Colon (tissue), 2 donors: Measurements from ENCODE around the gene DMAC2.
"Not testable (repeated sequence)": the region's sequence is repeated elsewhere in the genome, so short reads cannot be mapped to it uniquely, and the experiment has no call there.

Experiments used
- FAIRE-seq: peaks from 2 replicates; lab custom pipeline; 2012; peaks lifted over from hg19 to GRCh38; lab: Jason Lieb, UNC
- donor health status: control.
- donor health status: control.

Gene DMAC2

DNA sequence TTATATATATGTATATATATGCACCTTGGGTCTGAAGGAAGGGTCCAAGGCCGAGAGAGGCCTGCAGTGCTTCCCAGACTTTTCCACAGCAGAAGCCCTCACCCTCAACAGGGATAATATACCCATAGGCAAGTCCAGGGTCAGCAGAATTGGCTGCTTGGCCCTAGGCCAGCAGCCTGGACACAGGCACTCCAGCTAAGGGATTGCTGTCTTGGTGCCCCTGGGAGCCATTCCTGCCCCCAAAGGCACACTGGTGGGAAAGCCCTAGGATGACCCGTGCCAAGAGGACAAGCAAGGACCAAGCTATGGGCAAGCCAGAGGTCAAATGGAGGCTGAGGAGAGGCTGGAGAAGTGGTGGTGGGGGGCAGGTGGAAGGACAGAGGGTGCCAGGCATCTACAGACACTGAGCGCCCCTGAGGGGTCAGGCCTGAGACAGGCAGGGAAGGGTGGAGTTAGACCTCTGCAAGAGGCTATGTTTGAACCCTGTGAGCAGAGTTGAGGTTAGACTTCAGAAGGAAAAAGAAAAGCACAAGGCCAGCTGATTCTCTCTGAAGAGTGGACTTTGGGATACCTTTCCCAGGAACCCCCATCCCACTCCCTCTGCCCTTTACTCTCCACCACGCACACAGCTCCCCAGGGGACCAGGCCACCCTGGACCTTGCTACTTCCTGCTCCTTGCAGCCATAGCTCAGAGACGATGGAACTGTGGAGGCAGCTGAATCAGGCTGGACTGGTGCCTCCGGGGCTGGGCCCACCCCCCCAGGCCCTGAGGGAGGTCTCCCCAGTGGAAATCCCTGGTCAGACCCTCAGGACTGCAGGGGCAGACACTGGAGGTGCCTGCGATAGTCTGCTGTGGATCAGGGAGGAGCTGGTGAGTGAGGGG lies 3.0 kb upstream of the DMAC2 start, which contains the start of gene ERICH4:
TSS of gene ERICH4 (plus strand) at position 684 of the 883 bp plus-strand sequence. CDS start at position 698, 14 bp downstream.
- FAIRE-seq = no peak

DNA sequence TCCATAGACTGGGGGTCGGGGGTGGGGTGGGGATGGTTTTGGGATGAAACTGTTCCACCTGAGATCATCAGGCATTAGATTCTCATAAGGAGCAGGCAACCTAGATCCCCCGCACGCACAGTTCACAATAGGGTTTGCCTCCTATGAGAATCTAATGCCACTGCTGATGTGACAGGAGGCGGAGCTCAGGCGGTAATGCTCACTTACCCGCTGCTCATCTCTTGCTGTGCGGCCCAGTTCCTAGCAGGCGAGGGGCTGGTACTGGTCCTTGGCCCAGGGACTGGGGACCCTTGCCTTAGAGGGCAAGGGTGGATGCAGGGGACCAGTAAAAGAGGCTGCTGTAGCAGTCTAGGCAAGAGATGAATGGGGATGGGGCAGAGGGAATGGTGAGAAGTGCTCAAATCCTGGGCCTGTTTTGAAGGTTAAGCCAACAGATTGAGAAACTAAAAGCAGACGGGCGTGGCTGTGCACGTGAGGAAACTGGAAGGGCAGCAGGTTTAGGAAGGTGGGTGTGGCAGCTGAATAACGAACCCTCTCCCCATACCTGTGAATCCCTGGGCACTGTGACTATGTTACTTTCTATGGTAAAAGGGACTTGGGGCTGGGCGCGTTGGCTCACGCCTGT lies 1.7 kb upstream of the DMAC2 start:
- FAIRE-seq = no peak

DNA sequence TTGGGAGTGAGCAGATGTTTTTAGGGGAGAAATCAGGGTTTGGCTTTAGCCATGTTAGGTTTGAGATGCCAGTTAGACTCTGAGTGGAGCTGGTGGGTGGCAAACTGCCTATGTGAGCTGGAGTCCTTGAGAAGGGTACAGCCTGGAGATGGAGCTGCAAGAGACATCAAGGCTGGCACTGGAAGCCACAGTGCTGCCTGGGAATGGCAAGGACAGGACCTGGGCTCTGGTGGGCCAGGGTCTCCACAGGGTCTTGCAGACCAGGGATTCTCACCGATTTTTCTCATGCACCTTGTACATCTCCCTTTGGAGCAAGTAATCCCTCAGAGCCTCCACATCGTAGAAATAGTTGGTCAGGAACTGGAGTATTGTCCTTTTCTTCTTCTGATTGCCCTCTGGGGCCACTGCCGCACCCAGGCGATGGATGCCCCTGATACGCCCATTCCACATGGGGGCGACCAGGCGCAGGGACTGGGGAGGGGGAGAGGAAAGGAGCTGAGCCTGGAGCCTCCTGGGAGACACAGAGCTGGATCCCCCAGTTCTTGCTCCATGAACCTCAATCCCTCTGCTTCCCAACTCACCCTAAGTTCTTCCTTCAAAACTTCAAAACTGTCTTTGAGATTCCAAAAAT lies 1.7 kb downstream of the DMAC2 start:
- FAIRE-seq = no peak

DNA sequence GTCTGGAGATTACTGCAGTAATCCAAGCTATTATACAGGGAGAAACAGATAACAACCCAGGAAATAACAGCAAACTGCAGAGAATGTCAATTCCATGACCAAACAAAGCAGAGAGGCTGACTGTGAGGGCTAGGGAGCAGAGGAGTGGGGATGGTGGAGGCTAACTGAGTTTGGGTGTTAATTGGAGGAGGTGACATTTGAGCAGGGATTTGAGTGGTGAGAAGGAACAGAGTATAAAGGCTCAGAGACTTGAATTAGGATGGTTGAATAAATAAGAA lies 3.1 kb downstream of the DMAC2 start:
- FAIRE-seq = no peak

DNA sequence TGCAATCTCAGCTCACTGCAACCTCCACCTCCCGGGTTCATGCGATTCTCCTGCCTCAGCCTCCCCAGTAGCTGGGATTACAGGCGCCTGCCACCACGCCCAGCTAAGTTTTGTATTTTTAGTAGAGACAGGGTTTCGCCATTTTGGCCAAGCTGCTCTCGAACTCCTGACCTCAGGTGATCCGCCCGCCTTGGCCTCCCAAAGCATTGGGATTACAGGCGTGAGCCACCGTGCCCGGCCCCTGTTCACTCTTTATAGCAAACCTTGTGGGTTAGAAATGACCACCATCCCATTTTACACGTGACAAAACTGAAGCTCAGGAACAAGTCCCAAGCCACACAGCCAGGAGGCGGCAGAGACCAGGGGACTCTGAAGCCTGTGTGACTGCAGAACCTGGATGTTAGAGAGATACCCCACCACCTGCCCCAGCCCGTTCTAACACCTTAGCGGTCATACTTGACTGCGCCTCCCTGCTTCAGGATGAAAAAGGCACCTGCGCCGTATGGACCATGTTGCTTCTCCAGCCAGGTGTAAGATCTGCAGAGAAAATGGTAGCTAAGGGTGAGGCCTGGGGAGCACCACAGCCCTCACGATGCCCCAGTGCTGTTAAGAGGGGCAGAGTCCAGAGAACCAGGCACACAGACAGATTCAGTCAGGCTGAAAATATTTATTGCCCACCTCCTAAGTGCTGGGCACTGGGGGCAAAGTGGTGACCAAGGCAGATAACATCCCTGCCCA lies 3.6 kb downstream of the DMAC2 start:
- FAIRE-seq = no peak

DNA sequence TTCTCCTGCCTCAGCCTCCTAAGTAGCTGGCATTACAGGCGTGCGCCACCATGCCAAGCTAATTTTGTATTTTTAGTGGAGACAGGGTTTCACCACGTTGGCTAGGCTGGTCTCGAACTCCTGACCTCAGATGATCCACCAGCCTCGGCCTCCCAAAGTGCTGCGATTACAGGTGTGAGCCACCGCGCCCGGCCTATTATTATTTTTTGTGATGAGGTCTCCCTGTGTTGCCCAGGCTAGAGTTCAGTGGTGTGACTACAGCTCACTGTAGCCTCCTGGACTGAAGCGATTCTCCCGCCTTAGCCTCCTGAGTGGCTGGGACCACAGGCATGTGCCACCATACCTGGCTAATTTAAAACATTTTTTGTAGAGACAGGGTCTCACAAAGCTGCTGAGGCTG lies 4.3 kb downstream of the DMAC2 start:
- not testable (repeated sequence) for FAIRE-seq

DNA sequence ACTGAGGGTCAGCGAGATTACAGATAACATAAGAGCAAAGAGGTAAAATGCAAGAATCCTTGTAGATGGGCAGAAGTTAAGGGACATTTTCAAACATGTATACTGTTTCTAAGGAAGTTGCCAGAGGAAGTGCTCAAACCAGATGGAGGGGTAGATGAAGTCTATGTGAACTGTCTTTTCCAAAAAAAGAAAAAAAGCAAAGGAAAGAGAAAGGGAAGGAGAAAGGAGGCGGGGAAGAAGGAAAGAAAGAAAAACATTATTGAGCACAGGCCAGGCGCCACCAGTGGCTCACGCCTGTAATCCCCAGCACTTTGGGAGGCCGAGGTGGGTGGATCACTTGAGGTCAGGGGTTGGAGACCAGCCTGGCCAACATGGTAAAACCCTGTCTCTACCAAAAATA lies 5.3 kb downstream of the DMAC2 start:
- FAIRE-seq = no peak

DNA sequence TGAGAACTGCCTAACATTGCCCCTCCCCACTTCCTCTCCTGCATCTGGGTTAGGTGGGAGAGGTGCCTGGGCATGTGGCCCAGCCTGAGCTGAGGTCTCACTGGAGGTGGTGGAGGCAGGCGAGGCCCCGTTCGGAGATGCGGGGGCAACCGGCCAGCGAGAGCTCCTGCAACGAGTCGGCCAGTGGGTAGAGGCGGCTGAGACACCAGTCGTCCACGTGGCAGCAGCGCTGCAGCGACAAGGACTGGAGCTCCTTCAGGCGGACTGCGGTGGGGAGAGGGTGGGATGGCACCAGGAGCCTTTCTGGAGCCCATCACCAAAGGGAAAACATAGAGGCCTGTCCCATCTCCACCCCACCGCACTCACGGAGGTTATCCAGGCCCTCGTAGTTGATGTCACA lies 6.5 kb downstream of the DMAC2 start:
- FAIRE-seq = no peak

DNA sequence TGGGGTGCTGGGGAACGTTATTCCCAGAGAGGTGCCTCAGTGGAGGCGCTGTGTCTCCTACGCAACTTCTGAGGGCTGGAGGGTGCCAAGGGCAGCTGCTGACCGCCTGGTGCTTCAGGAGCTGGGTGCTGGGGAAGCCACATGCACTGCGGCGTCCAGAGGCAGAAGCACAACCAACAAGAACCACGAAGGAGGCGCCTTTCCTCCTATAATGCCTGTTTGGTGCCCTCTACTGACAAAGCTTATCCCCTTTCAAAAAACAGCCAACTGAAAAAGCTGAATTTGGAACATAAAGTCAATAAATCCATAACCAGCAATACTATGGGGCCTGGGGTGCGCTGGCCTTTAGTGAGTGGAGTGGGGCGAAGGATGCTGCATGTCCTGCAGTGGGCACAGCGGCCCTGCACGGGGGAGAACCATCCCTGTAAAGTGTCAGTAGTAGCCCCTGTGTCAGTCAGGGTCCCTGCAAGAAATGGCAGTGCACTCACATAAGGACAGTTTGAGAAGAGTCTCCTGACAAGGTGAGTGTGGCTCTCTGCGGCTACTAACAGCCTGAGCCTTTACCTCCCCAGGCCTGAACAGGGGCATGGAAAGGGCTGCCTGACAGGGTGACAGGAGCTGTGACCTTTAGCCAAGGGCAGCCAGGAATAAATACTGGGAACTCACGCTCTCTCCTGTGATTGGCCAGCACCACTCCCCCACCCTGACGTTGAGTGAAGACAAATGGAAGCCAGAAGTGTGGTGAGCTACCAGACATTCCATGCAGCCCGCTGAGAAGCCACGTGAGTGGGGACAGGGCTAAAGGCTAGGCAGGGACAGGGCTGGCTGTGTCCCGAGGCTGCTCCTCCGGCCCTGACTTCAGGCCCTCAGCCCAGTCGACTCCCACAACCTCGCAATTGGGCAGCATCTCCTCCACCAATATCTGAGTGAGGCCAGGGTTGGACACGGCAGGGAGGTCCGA lies 8.0 kb downstream of the DMAC2 start:
- no peak for FAIRE-seq

DNA sequence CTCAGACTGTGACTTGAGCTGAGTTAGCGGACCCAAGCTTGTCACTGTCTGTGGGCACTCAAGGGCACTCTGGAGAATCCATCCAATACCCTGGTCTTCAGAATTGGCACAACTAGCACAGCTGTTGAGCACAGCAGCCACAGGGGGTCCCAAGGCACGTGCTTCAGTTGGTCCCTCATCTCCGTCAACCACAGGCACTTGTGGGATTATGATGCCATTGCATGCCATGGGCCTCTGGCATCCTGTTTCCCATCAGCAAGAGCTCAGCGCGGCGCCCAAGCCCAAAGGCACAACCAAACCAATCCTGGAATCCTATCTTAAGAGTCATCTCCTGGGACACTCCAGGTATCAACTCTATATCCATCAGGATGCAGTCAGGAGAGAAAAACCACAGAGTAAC lies 8.8 kb downstream of the DMAC2 start:
- no peak for FAIRE-seq

DNA sequence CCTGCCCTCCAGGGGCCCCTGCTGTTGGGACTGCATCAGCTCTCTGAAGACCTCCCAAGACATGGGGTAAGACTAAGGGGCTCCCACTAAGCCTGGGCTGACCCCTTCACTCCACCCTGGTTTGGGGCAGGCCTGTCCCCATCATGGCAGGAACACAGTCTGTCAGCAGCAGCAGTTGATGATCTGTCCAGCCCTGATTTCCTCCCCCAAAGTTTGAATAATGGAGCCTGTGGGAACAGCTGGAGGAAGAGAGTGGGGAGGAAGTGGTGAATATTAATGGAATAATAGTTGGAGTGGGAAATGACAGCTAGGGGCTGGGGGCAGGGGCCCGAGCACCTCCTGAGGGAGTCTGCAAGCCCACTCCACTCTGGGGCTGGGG lies 11.2 kb downstream of the DMAC2 start:
- no peak for FAIRE-seq

DNA sequence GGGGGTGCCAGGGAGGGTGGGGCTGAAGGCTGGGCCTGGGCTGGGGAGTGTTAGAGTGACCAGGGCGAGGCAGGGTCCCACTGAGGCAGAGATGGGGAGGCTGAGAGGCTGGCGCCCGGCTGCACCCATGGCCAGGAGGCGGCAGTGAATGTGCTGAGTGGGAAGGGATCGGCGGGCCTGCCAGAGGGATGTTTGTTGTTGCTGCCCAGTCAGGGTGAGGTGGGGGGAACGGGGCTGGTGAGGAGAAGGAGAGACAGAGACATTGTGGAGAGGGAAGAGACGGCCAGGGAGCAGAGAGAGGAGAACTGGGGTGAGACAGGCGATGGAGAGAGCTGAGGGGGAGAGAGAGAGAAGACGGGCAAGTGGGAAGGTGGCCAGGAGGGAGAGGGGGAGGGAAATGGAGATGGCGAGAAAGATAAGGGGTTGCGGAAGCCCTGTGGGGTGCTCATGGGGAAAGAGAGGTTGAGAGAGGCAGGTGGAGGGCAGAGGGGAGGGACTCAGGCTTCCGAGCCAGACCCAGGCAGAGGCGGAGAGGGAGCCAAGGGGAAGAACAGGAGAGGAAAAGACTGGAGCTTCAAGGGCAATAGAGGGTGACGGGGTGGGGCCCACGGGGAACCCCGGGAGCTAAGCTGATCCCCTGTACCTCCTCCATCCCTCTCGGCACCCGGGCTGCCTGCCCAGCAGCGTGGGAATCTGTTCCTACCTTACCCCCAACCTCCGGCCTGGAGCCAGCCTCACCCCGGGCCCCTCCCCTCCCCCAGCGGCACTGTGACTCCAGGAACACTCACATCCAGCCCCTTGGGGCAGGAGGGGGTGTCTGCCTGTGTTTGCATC lies 11.8 kb downstream of the DMAC2 start:
- no peak for FAIRE-seq

DNA sequence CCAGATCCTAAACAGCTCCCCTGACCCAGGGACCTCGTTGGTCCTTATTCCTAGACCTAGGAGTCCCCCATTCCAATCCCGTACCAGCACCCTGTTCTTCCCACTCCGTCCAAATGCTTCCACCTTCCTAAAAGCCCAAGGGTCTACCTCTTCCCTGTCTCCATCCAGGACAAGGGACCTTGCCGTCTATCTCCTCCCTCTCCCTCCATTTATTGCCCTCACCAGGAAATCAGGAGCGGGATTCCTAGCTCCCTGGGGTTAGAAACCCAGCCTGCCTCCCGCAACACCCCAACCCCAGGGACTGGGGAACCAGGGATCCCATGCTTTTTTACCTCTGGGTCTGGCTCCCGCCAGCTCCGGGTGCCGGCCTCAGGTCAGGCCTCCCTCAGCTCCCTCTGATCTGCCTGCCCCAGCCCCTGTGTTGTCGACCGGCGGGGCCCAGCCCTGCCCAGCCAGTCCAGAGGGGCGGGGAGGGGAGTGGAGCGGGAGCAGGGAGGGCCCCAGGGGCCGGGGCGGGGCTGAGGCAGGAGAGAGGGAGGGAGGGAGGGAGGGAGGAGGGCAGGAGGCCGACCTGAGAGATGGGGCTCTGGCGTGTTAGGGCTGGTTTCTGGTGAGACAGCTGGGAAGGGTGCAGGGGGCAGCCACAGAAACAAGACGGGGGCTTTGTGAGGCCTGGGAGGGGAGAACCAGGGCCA lies 12.6 kb downstream of the DMAC2 start, which contains the start of gene B3GNT8:
TSS of gene B3GNT8 (minus strand) at position 423 of the 695 bp plus-strand sequence. CDS start 596 bp downstream, outside the sequence.
- FAIRE-seq = no peak

DNA sequence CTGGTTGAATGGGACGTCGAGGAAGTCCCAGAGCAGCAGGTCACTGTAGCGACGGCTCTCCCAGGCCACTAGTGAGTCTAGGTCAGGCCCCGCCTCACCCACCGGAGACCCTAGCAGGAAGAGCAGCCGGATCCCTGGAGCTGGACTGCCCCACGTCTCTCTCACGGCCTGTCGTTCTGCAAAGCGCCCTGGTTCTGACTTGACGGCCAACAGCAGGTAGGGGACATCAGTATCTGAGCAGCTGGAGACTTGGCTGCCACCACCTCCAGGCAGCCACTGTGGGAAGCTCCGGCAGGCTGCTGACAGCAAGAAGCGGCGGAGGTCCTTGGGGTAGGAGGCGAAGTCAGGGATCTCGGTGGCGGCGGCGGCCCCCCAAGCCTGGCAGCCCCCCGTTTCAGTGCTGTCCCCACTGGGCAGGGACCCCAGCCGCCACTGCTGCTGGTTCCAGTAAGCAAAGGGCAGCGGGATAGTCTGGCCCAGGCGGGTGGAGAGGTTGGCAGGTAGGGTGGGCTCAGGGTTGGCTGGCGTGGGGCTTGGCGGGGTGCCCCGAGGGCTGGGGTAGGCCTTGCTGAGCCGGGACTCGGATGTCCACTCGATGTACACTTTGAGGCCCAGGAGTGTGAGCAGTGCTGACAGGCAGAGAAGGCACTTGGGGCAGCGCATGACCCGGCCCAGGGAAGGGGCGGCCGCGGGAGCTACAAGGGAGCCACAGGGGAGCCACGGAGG lies 13.4 kb downstream of the DMAC2 start:
- no peak for FAIRE-seq

DNA sequence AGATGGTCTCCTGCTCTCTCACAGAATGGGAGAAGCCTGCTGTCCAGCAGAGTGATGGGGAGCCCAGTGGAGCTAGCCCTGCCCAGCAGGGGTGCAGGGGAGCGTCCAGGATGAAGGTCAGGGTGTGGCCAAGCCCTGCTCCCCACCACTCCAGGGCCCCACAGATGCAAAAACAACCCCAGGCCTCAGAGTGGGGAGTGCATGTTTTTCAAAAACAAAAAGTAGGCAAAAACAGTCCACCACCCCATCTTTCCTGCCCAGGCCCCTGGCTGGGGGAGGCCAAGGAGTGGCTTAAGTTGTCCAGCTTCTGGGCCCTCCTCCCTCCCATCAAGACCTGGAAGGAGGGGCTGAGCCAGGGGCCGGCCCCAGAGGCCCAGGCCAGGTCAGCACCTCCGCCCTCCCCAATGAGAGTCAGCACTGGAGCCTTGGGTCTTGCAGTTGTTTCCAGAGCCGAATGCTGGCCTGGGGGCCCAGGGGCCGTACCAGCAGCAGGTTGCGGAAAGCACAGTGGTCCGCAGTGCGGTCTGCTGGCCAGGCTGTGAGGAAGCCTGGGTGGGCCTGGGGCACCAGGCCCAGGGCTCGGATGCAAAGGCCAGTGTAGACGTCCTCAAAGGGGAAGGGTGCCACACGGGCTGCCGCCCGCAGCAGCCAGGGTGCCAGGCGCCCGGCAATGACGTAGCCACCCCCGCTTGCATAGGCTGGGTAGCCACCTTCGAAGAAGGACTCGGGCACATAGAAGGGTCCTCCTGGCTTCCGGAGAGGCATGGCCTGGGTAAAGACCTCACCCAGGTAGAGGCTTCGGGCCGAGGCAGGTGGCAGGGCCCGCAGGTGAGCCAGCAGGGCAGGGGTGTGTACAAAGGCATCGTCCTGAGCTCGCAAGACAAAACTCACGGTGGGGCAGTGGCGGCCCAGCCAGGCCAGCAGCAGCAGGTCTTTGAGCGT lies 14.3 kb downstream of the DMAC2 start:
- FAIRE-seq = no peak

DNA sequence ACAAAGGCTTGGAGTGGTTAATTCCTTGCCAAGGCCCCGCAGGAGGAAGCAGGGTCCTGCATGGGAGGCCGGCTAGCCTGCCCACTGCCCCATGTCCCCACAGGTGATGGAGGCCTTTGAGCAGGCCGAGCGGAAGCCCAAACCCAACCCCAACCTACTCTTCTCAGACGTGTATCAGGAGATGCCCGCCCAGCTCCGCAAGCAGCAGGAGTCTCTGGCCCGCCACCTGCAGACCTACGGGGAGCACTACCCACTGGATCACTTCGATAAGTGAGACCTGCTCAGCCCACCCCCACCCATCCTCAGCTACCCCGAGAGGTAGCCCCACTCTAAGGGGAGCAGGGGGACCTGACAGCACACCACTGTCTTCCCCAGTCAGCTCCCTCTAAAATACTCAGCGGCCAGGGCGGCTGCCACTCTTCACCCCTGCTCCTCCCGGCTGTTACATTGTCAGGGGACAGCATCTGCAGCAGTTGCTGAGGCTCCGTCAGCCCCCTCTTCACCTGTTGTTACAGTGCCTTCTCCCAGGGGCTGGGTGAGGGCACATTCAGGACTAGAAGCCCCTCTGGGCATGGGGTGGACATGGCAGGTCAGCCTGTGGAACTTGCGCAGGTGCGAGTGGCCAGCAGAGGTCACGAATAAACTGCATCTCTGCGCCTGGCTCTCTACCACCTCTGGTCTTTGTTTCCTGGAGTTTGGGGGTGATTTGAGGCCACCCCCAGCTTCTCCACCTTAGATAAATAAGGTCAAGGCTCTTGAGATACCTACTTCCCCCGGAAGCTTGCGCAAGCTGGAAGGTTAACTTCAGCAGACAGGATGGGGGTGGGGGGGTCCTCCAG lies 15.2 kb downstream of the DMAC2 start:
- no peak for FAIRE-seq

DNA sequence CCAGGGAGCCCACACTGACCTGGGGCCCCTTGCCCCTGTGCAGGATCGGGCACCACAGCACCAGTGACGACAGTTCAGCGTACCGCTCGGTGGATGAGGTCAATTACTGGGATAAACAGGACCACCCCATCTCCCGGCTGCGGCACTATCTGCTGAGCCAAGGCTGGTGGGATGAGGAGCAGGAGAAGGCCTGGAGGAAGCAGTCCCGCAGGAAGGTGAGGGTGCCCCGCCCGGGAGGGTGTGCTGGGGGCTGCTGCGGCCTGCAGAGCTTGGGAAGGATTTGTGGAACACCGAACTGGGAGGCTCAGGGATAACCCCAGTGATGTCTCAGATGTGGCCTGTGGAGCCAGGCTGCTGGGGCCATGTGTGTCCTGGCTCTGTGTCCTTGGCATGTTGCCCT lies 16.8 kb downstream of the DMAC2 start:
- FAIRE-seq = no peak
